ENCODE results near the gene NF2. TPM values are rescaled to one million over a fixed set of nuclear protein-coding genes. Genes with fewer than 3 reads are reported as not detected.

The NF2 gene
- total RNA-seq, 1 experiment from 2014 or later = 56.9 TPM

GRCh38 chr22:29621761-29622526, 18.5 kb downstream of the NF2 start:
- ATAC-seq = peak; percentile 47
- CTCF ChIA-PET = interaction anchor here (1.3 kb wide), 1 partner anchor 68 kb away, joined by 5 read pairs; no protein-coding TSS in a partner anchor

GRCh38 chr22:29623059-29623458, 19.6 kb downstream of the NF2 start:
- ChIA-PET CTCF (interaction anchor here (0.7 to 1.5 kb wide), 4 partner anchors 13 to 172 kb away, joined by 3 to 11 read pairs (median 8); no protein-coding TSS in a partner anchor), POLR2A (interaction anchor here (0.6 kb wide), 1 partner anchor 361 kb away, joined by 3 read pairs; no protein-coding TSS in a partner anchor)
- ATAC-seq (no peak), DNase-seq (ENCODE audit: low spot score) (no peak)
- no peaks in the 10 kb centered on the region for H3K36me3 Mint-ChIP-seq
- peak overlapping the region; percentile 89 for H3K27ac Mint-ChIP-seq
- H3K27me3 Mint-ChIP-seq (ENCODE audit: low read depth) = no peaks in the 10 kb centered on the region
- no peak overlapping the region for H3K4me3 Mint-ChIP-seq
- no peaks in the 10 kb centered on the region for H3K9me3 Mint-ChIP-seq
- peaks cover 50% of the 10 kb centered on the region for H3K4me1 Mint-ChIP-seq
- no peak for TF ChIP-seq SMAD4 (CRISPR knock-in tag; IDR thresholded peaks at IDR 0.05)
- TF ChIP-seq ZNF121 (CRISPR knock-in tag; IDR thresholded peaks at IDR 0.05) = no peak
- no peak for TF ChIP-seq ERG (CRISPR knock-in tag; IDR thresholded peaks at IDR 0.05)
- no peak for TF ChIP-seq ZBTB43 (CRISPR knock-in tag; IDR thresholded peaks at IDR 0.05)
- TF ChIP-seq IRF2 (CRISPR knock-in tag; IDR thresholded peaks at IDR 0.05; ENCODE audit: borderline replicate concordance, low read depth) = no peak
- no peak for TF ChIP-seq TEAD1 (CRISPR knock-in tag; IDR thresholded peaks at IDR 0.05)
- no peak for TF ChIP-seq PRRX2 (CRISPR knock-in tag; IDR thresholded peaks at IDR 0.05)
- no peak for TF ChIP-seq NR2C2 (CRISPR knock-in tag; IDR thresholded peaks at IDR 0.05)
- no peak for TF ChIP-seq MLX (CRISPR knock-in tag; IDR thresholded peaks at IDR 0.05)
- no peak for TF ChIP-seq HMGXB4 (CRISPR knock-in tag; IDR thresholded peaks at IDR 0.05)
- TF ChIP-seq ATF1 (CRISPR knock-in tag; IDR thresholded peaks at IDR 0.05) = no peak
- TF ChIP-seq CBFB (CRISPR knock-in tag; IDR thresholded peaks at IDR 0.05; ENCODE audit: low read depth) = no peak
- TF ChIP-seq SMAD3 (CRISPR knock-in tag; IDR thresholded peaks at IDR 0.05; ENCODE audit: borderline replicate concordance) = no peak

More at GRCh38 chr22:29621761-29622526, 18.5 kb downstream of the NF2 start:
- Mint-ChIP-seq H3K9me3 (no peaks in the 10 kb centered on the region), H3K36me3 (no peaks in the 10 kb centered on the region), H3K27ac (peak overlapping the region; percentile 15; the same call in 1 of the 2 replicates), H3K4me1 (peaks cover 48% of the 10 kb centered on the region), H3K27me3 (ENCODE audit: low read depth) (no peaks in the 10 kb centered on the region), H3K4me3 (no peak overlapping the region)
- no peak for DNase-seq (ENCODE audit: low spot score)
- no peak for TF ChIP-seq ATF3 (CRISPR knock-in tag; conservative IDR thresholded peaks at IDR 0.05)
- TF ChIP-seq ERG (CRISPR knock-in tag; IDR thresholded peaks at IDR 0.05) = no peak
- no peak for TF ChIP-seq ZNF512 (CRISPR knock-in tag; IDR thresholded peaks at IDR 0.05; ENCODE audit: borderline replicate concordance)
- TF ChIP-seq ZNF671 (CRISPR knock-in tag; IDR thresholded peaks at IDR 0.05) = no peak
- TF ChIP-seq MLX (CRISPR knock-in tag; IDR thresholded peaks at IDR 0.05) = no peak
- no peak for TF ChIP-seq JUN (CRISPR knock-in tag; IDR thresholded peaks at IDR 0.05)
- POLR2A ChIA-PET = interaction anchor here (0.7 kb wide), 1 partner anchor 292 kb away, joined by 6 read pairs; no protein-coding TSS in a partner anchor

Data from WTC11 (cell line).